NT2/D1 (cell line): ENCODE measurements around the gene E2F6.

Source experiments
- SUZ12 ChIP-seq: IDR thresholded peaks from 2 replicates; pipeline ENCODE4 v1.6.1; 2011; ENCODE audit not compliant: insufficient read length, insufficient read depth; ENCODE audit errors: extremely low read depth
- ZNF274 ChIP-seq: IDR thresholded peaks from 2 replicates; pipeline ENCODE4 v1.6.1; 2011; ENCODE audit warnings: mild to moderate bottlenecking, low read depth, low read length

DNA sequence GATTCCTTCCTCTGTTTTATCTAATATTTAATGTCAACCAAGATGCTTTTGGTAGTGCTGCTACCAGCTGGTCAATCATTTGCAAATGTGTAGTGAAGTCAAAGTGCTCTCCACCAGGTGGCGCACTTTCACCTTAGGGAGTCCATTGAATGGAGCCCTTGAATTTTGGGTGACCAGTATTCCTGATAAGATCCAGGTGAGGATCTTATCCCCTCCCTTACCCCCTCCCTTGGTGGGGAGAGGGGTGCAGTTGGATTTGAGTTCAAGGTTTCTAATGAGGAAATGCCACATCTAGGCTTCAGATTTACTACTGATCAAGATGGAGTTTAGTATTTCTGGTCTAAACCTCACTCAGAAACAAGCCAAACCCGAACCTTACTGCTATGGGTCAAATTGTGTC lies 12.0 kb upstream of the E2F6 start:
- TF ChIP-seq ZNF274 (no peak), SUZ12 (no peak)
